GF-D8 (cell line): ENCODE data around the gene RNF32.
"Not testable (repeated sequence)": the region's sequence is repeated elsewhere in the genome, so short reads cannot be mapped to it uniquely, and the experiment has no call there.

Experiments used
- DNase-seq: peaks from one replicate; lab custom pipeline; 2025; lab: John Stamatoyannopoulos, UW

RNF32 gene

DNA sequence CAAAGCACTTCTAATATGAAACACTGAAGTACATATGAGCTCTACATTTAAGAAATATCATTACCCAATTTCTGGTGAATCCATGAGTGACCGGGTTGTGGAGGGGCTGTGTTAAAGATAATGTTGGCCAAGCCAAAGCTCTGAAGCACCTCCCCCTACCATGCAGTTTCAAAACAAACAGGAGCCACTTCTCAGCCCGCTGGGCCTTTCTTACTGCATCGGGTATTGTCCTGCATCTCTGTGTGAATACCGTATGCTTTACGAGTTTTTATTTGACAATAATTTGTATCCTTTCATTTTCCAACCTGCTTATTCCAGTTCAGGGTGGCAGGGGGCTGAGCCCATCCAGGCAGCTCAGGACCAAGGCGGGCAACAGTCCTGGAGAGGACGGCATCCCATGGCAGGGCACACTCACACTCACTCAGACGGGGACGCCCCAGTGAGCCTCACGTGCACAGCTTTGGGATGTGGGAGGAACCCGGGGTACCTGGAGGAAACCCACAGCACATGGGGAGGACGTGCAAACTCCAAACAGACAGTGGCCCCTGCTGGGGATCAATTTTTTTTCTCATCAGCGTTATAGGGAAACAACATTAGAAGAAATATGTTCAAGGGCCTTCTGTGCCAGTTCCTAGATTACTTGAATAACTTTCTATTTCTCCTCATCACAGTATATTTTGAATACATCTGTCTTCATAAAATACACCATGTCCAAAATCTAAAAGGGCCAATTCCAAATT is 1.9 kb downstream of the RNF32 start:
- no peak for DNase-seq

GRCh38 chr7:156647330-156647729 is 6.8 kb downstream of the RNF32 start:
- DNase-seq = not testable (repeated sequence)

- DNase-seq = no peak
These were observed 9.5 kb downstream of the RNF32 start for GRCh38 chr7:156650042-156650441.

DNA sequence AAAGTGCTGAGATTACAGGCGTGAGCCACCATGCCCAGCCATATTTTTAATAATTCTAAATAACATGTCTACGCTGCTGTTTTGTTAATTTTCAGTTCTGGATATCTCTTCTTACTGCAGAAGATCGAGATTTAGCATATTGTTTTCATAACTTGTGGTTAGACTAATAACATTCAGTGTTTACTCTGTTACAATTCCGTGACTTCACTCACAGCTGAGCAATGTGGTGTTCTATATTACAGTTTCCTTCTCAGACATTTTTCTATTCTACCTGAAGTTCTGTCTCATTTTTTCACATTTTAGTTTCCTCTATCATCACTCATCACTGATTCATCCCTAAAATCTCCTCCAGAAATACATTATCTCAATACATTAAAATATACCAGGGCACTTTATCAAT is 10.9 kb downstream of the RNF32 start:
- DNase-seq = no peak

GRCh38 chr7:156652886-156653568 is 12.5 kb downstream of the RNF32 start:
- DNase-seq = no peak

DNA sequence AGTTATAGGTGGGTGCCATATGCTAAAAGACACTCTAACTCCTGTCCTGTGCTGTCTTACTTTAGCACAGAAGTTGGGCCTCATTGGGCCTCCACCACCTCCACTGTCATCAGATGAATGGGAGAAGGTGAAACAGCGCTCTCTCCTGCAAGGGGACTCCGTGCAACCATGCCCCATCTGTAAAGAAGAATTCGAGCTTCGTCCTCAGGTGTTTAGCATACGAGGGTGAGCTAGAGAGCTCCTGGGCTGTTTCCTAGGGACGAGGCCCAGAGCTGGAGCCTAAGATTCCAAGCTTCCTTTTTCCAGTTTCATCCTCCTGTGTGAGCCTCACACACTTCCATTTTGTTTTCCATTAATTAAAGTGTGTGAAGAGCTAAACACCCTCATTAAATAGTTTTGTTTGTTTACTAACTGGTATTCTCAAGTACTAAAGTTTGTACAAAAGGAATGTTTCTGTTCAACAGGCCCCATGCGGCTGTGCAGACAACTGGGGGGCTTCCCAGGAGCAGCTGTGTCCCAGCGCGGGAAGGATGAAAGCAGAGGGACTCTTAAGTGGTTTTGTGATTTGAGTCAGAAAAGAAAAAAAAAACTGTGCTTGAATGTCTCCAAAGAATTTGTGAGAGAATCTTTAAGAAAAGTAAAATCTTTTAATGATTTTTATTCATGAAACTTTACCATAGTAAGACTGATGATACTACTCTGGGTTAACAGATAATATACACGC is 14.1 kb downstream of the RNF32 start:
- no peak for DNase-seq

DNA sequence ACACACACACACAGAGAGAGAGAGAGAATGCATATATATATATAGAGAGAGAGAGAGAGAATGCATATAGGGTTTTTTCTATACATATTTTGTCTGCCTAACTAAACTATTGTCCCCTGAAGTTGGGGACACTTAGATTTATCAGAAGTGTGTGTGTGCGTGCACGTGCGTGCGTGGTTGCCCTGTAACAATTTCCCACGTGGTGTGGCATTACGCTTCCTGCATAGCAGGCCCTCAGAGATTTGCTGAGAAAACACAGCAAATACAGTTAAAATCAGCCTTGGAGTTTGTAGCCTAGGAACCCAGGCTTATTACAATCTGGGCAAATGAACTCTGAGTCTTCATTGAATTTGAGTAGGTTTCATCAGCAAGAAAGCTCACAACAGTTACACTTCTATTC is 14.7 kb downstream of the RNF32 start:
- DNase-seq = no peak

- no peak for DNase-seq
These were observed 15.4 kb downstream of the RNF32 start for GRCh38 chr7:156655983-156656382.

- DNase-seq = no peak
These were observed 16.0 kb downstream of the RNF32 start for GRCh38 chr7:156656598-156656997.

- no peak for DNase-seq
These were observed 17.1 kb downstream of the RNF32 start for GRCh38 chr7:156657681-156658080.

DNA sequence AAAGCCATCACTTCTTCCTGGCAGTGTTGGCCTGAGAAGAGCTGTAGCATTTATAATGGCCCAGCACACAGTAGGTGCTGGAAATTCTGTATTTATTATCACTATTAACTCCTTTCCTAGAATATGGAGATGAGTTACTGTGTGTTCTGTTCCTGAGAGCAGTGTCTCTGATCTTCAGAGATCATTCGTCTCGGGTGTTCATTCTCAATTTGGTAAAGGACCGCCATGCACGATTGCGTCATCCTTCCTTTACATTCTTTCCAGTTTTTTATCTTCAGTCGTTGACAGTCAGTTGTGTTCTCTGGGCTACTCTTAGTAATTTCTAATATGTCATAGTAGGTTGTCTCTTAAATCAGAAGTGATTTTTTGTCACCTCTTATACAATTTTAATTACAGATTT is 18.6 kb downstream of the RNF32 start:
- DNase-seq = no peak

DNA sequence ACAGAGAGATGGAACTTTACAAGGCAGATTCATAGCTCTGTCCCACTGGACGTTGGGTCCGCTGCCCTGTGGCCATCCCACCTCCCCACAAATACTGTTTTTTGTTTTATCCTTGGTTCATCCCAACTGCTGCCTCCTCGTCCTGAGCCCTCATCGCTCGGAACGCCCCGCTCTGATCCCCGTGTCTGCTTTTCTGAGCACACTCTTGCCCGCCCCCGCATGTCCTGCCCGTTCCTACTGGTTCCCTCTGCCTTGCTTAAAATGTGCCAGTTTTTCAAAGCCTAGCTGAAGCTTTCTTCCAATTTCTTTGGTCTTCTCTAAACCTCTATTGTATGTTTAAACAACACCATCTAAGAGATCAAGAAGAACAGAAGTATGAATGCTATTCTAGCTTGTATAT is 19.4 kb downstream of the RNF32 start:
- no peak for DNase-seq

- DNase-seq = no peak
These were observed 21.1 kb downstream of the RNF32 start for GRCh38 chr7:156661637-156662036.

DNA sequence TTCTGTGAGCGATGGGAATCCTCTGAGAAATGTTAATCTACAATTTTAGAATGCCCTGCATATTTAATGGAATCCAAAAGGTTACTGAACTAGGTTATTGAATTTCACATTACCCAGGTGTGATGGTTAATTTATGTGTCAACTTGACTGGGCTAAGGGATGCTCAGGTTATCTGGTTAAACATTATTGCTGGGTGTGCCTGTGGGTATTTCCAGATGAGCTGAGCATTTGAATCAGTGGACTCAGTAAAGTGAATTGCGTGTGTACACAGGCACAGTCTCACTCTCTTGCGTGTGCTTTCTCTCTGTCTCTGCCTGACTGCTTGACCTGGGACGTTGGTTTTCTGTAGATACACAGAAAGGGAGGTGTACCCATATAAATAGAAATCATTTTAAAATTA is 21.7 kb downstream of the RNF32 start:
- no peak for DNase-seq

- no peak for DNase-seq
These were observed 24.5 kb downstream of the RNF32 start for GRCh38 chr7:156665101-156665500.

DNA sequence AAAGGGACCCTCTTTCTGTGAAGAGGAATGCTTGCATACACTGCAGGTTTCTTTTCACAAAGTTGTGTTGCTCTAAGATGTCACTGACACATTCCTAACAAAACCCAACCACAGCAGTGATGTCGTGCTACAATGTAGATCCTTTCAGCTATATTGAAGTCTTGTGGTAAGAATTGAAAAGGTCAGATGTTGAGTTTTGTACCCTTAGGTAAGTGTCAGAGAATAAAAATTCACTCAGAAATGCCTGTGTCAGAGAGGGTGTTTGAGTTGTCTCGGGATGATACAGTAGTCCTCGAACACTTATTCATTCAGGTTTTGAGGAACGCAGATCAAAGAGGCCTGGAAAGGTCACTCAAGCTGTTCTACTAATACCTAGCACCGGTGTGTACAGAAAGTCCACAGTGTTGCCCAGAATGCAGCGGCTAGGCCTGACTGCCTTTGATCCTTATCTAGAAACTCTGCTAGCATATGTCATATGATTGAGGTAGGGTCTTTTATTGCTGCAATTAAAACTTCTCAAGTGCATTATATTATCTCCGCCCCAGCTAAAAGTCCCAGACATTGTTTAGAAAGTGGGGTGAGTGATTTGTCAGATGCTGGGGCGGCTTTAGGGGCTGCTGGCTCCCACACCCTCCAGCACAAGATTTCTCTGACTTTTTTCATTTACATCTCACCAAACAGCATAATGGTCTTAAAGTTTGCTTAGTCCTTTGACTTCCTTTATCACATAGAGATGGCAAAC is 26.0 kb downstream of the RNF32 start:
- DNase-seq = no peak

GRCh38 chr7:156667110-156667426 is 26.5 kb downstream of the RNF32 start:
- DNase-seq = no peak

DNA sequence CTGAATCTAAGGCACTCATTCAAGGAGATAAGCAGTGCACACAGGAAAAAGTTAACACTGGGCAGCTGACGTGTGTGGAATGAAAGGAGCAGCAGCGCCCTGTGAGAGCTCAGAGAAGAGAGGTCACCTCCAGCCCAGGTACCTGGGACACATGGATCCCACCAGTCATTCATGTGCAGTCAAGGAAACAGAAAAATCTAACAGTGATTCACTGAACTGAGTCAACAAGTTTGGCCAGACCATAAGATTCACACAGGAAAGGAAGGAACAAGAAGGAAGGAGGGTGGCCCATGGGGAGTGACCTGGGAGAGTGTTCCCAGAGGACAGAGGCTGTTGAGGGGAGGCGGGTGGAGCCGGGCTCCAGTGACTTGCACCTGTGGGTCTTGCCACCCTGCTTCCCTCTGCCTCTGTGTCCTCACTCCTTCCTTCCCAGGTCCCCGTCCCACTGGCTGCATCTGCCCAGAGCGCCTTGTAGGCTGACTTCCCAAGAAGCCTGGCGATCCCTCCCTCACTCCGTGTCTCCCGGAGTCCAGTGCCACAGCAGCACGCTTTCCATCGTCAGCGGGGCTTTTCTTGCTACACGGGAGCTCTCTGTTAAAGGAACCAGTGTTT is 27.7 kb downstream of the RNF32 start:
- no peak for DNase-seq

GRCh38 chr7:156669035-156669828 is 28.7 kb downstream of the RNF32 start:
- DNase-seq = no peak

- DNase-seq = no peak
These were observed 32.9 kb downstream of the RNF32 start for GRCh38 chr7:156673454-156673853.

- DNase-seq = no peak
These were observed 33.3 kb downstream of the RNF32 start for GRCh38 chr7:156673902-156674301.
